ENCODE measurements around the gene LRRC45. TPM values are rescaled to one million over a fixed set of nuclear protein-coding genes. Genes with fewer than 3 reads are reported as not detected.

The LRRC45 gene
- total RNA-seq, 2 experiments from 2014 or later, result 41.2 to 52.0 TPM

GRCh38 chr17:82021107-82021899 is 1.8 kb upstream of the LRRC45 start:
- Histone ChIP-seq H3K79me2 (ENCODE audit: insufficient read depth, low read depth, low read length) (peaks cover 12% of the 10 kb centered on the region; the same call in 1 of the 2 replicates), H3K4me3 (ENCODE audit: low read depth, low read length, poor library complexity, severe bottlenecking) (peak overlapping the region; percentile 94), H3K9me2 (ENCODE audit: insufficient read depth, low read length) (no peaks in the 10 kb centered on the region), H3K4me2 (ENCODE audit: low read length) (peak overlapping the region; percentile 87), H4K20me1 (ENCODE audit: insufficient read depth, low read length) (no peaks in the 10 kb centered on the region), H2AFZ (ENCODE audit: low read length) (no peak overlapping the region), H3K27ac (ENCODE audit: low read depth, low read length, poor library complexity, severe bottlenecking) (peak overlapping the region; percentile 44), H3K36me3 (ENCODE audit: insufficient read depth, low read length) (peaks cover 11% of the 10 kb centered on the region; the same call in 1 of the 2 replicates), H3K4me1 (ENCODE audit: insufficient read depth, low read length, poor library complexity, severe bottlenecking) (peaks cover 30% of the 10 kb centered on the region), H3K9me3 (ENCODE audit: low read length) (no peaks in the 10 kb centered on the region)
- CTCF ChIA-PET (ENCODE audit: unreplicated experiment), result interaction anchor here (0.8 to 3.8 kb wide), 5 partner anchors 13 to 62 kb away, joined by 3 to 19 read pairs (median 4); partner anchors contain the start of genes ASPSCR1 and DCXR
- BruUV-seq (replicated peaks), result no TSS peak
- TF ChIP-seq, protein P1, sequence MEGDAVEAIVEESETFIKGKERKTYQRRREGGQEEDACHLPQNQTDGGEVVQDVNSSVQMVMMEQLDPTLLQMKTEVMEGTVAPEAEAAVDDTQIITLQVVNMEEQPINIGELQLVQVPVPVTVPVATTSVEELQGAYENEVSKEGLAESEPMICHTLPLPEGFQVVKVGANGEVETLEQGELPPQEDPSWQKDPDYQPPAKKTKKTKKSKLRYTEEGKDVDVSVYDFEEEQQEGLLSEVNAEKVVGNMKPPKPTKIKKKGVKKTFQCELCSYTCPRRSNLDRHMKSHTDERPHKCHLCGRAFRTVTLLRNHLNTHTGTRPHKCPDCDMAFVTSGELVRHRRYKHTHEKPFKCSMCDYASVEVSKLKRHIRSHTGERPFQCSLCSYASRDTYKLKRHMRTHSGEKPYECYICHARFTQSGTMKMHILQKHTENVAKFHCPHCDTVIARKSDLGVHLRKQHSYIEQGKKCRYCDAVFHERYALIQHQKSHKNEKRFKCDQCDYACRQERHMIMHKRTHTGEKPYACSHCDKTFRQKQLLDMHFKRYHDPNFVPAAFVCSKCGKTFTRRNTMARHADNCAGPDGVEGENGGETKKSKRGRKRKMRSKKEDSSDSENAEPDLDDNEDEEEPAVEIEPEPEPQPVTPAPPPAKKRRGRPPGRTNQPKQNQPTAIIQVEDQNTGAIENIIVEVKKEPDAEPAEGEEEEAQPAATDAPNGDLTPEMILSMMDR (conservative IDR thresholded peaks at IDR 0.05; ENCODE audit: low read length), result peak; percentile 91
- no peak for TF ChIP-seq EZH2phosphoT487 (IDR thresholded peaks at IDR 0.05; ENCODE audit: borderline replicate concordance, low read depth, low read length)
- intact Hi-C loops (cut with micrococcal nuclease; ENCODE audit: unreplicated experiment), result loop anchor here (1.0 to 2.0 kb wide), 2 partner anchors 62 to 151 kb away; partner anchors contain the start of gene ARHGDIA
- peak; percentile 82 for DNase-seq (ENCODE audit: low spot score)
- POLR2A ChIA-PET, result interaction anchor here (0.9 to 1.3 kb wide), 2 partner anchors 16 to 188 kb away, joined by 3 to 4 read pairs; partner anchors contain the start of genes DCXR and MCRIP1

- Histone ChIP-seq H3K4me2 (ENCODE audit: low read length) (peak overlapping the region; percentile 87), H3K79me2 (ENCODE audit: insufficient read depth, low read depth, low read length) (peaks cover 12% of the 10 kb centered on the region; the same call in 1 of the 2 replicates), H3K9me2 (ENCODE audit: insufficient read depth, low read length) (no peaks in the 10 kb centered on the region), H3K9me3 (ENCODE audit: low read length) (no peaks in the 10 kb centered on the region), H3K27ac (ENCODE audit: low read depth, low read length, poor library complexity, severe bottlenecking) (peak overlapping the region; percentile 44), H3K36me3 (ENCODE audit: insufficient read depth, low read length) (peaks cover 11% of the 10 kb centered on the region; the same call in 1 of the 2 replicates), H4K20me1 (ENCODE audit: insufficient read depth, low read length) (no peaks in the 10 kb centered on the region), H3K4me3 (ENCODE audit: low read depth, low read length, poor library complexity, severe bottlenecking) (peak overlapping the region; percentile 94), H3K4me1 (ENCODE audit: insufficient read depth, low read length, poor library complexity, severe bottlenecking) (peaks cover 30% of the 10 kb centered on the region), H2AFZ (ENCODE audit: low read length) (no peak overlapping the region)
- no peak for TF ChIP-seq EZH2phosphoT487 (IDR thresholded peaks at IDR 0.05; ENCODE audit: borderline replicate concordance, low read depth, low read length)
- TF ChIP-seq, protein P1 (conservative IDR thresholded peaks at IDR 0.05; ENCODE audit: low read length), result no peak
- peak; percentile 40 for DNase-seq (ENCODE audit: low spot score)
- intact Hi-C loops (cut with micrococcal nuclease; ENCODE audit: unreplicated experiment), result loop anchor here (1.0 to 2.0 kb wide), 4 partner anchors 55 to 151 kb away; partner anchors contain the start of genes ALYREF, ANAPC11 and ARHGDIA
- CTCF ChIA-PET (ENCODE audit: unreplicated experiment), result interaction anchor here (1.0 to 3.8 kb wide), 3 partner anchors 12 to 63 kb away, joined by 4 to 19 read pairs (median 9); partner anchors contain the start of gene DCXR
- BruUV-seq (replicated peaks), result no TSS peak
- POLR2A ChIA-PET, result interaction anchor here (1.3 to 2.0 kb wide), 2 partner anchors 16 to 188 kb away, joined by 4 to 9 read pairs; partner anchors contain the start of genes DCXR and MCRIP1
These were observed 1.2 kb upstream of the LRRC45 start for GRCh38 chr17:82021900-82022309.
